Measurements from ENCODE around the gene LGR6.
"Not testable (repeated sequence)": the region's sequence is repeated elsewhere in the genome, so short reads cannot be mapped to it uniquely, and the experiment has no call there.

The LGR6 gene

DNA sequence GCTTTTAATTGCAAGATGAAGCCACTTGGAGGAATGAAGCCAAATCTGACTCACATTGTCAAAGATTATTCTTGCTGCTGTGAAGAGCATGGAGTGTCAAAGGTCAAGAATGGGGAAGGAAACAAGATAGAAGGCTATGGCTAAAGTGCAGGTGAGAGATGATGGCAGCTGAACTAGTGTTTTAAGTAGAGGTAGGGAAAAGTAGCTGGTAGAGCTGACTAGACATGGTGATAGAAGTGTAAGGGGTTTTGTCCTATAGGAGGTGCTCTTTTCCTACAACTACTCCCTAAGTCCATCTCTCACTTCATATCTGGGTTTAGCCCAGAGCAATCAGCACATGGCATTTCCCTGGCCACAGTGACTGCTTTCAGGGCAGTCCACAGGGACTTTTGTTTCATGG, 136.3 kb downstream of the LGR6 start:
- no peak for DNase-seq (ENCODE audit: low read depth)

DNA sequence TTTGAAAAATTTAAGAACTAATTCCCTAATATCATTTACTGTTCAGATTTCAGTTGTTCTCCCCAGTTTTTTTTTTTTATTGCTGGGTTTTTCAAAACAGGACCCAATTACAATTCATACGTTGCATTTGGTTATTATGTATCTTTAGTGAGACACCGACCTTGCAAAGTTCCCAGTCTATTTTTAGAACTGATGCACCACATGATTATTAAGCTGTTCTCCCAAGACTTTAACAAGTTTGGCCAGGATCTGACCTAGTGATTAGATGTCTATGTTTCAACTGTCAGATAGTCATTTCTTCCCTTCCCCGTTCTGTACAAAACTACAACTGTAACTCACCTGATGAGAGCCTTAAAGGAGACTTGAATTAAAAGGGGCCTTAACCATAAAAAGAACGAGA, 140.3 kb downstream of the LGR6 start:
- DNase-seq (ENCODE audit: low read depth) = no peak

DNA sequence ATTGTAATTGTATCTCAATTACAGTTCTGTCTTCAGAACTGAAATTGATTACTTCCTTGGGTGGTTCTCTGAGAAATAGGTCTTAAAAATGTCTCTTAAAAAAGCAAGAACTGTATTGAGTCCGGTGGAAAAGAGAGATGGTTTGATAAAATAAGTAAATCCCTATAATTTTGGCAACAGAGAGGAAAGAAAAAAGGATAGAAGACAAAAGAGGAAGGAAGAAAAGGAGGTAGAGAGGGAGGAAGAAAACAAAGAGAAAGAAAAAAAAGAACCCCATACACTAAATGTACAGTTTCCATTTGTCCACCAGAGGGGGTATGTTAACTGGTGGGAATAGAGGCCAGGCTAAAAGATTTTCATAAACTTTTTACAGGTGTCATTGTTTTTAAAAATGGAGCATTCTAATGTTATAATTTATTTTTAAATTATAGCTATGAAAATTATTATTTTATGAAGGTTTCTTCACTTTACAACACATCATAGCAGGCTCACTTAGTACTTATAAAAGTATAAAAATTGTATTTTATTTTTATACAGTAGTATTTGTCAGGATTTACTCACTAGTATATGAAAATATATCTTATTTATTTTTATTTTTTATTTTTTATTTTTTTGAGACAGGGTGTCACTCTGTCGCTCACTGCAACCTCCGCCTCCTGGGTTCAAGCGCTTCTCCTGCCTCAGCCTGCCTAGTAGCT, 150.2 kb downstream of the LGR6 start:
- peak; percentile 36 for DNase-seq (ENCODE audit: low read depth)

DNA sequence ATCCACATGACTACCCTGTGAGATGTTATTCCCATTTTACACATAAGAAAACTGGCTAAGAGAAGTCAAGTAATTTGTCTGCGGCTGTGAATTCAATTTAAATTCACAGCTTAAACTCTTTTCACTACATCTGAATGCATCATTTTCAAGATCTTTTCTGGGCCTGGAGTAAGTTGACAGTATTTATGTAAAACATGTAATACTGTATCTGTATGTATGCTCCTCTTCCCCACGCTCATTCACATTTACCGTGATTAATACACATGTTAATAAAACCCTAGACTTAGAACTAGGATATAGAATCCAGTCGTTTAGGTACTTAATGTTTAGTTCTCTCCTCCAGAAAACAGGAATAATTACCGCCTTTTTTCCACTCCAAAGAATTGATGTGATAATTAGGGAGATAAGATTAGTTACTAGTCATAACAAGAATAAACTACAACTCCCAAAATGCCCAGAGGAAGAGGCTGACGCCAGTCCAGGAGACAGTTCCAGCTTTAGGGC, 154.5 kb downstream of the LGR6 start:
- DNase-seq (ENCODE audit: low read depth) = no peak

DNA sequence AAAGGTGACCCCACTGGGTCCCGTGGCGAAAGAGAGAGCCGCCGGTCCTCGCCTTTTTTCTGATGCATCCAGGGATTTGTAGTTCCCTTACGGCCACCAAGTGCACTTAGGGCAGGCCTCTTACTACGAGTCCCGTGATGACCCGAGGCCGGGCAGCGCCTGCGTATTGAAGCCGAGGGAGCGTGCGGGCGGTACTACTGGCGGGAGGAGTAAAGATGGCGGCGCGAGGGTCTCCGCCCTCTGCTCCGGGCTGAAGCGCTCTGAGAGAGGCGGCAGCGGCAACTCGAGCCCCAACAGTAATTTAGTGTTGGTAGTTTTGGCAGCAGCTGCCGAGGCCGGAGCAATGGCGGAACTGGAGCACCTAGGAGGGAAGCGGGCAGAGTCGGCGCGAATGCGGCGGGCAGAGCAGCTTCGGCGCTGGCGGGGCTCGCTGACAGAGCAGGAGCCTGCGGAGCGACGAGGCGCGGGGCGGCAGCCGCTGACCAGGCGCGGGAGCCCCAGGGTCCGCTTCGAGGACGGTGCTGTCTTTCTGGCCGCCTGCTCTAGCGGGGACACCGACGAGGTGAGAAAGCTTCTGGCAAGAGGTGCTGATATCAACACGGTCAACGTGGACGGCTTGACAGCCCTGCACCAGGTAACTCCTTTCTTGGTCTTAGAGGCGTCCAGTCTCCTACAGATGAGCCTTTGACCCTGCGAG, 155.1 kb downstream of the LGR6 start, which contains the start of gene PPP1R12B:
Gene PPP1R12B, plus strand, starts transcription at position 191 of the 697 bp plus-strand sequence. Its CDS starts 153 bp downstream, at position 344.
- peak; percentile 99 for DNase-seq (ENCODE audit: low read depth)

DNA sequence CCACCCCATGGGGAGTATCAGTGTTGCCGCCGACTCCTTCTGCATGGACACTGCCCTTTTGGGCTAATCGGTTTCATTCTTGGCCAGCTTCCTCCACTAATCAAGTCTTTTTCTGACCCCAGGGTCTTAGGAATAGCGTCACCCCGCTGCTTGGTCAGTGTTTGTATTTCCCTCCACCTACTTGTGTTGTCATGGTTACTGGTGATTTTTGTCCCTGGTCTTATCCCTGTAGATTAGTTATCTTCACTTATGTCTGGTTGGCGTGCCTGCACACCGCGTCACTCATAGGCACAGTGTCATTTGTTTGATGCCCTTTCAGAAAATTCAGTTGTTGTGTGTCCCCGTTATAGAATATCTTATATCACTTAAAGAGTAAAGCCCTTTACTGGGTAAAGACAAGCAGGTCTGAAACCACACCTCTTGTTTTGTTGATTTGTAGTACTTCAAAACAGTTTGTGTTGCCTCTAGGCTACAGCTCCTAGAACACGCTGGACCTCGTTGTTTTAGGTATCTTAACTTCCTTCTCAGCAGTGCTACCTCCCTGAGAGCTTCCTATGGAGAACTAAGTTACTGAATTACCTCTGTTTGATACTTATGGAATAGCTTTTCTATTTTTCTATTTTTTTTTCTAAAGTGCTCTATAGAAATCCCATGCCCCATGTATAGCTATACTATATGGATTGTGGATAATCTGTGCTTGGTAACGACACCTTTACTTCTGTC, 155.8 kb downstream of the LGR6 start:
- peak; percentile 62 for DNase-seq (ENCODE audit: low read depth)

DNA sequence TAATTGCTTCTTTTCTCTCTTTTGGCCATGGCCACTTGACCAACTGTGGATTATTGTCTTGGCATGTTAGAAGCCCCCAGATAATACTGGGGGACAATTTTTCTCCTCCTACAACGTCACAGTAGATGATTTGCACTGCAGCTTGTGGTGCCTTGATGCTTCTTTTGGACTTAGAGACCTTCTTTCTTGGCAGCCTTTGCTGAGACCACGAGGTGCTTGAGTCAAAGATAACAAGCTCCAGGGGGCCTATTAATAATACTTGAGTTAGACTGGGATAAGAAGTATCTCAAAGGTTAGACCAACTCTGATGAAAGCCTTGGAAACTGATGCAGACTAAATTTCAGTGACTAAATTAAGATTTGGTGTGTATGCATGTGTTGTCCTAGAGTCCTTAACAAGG, 158.1 kb downstream of the LGR6 start:
- no peak for DNase-seq (ENCODE audit: low read depth)

DNA sequence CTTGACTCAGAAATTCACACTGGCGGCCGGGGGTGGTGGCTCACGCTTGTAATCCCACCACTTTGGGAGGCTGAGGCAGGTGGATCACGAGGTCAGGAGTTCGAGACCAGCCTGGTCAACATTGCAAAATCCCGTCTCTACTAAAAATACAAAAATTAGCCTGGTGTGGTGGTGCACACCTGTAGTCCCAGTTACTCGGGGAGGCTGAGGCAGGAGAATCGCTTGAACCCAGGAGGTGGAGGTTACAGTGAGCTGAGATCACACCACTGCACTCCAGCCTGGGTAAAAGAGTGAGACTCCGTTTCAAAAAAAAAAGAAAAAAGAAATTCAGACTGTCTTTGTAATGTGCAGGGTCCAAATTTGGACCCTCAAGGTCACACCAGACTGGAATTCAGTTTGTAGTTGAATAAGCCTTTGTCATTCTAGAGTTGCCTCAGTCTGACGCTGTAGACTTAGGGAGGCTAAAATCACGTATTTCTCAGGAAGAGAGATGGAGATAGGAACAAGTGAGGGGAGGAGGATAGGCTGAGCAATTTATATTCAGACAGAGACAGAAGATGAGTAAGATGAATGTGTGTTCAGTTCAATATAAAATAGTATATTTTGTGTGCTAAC, 159.1 kb downstream of the LGR6 start:
- not testable (repeated sequence) for DNase-seq (ENCODE audit: low read depth)

DNA sequence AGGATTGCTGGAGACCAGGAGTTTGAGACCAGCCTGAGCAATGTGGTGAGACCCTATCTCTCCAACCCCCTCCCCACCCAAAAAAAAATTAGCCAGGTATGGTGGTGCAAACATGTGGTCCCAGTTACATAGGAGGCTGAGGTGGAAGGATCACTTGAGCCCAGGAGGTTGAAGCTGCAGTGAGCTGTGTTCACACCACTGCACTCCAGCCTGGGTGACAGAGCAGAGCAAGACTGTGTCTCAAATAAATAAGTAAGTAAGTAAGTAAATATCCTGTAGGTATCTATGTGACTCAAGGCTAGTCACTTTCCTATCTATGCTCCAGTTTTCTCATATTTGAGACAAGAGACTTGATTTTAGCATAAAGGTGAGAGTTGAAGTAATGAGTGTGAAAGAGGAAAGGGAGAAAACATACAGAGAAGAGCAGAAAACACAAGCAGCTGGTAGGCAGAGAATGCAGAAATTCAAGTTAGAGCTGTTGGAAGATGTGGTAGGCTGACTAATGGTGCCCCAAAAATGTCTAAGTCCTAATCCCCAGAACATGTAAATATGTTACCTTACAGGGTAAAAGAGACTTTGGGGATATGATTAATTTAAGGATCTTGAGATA, 162.4 kb downstream of the LGR6 start:
- no peak for DNase-seq (ENCODE audit: low read depth)

DNA sequence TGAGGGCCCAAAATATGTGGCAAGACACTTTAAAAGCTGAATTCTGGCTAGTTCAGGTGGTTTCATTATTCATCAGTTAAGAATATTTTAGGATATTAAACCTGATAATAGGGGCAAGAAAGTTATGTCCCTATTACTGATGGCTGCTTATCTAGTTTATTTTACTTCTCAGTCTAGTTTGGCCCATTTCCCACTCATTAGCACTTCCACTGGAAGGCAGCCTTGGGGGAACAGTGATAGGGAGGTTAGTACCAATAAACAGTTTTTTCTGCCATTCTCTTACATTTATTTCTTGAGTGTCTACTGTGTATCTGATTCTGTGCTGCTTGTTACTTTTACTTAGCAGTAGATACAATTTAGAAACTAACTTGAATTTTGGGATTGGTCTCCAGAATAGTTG, 163.9 kb downstream of the LGR6 start:
- DNase-seq (ENCODE audit: low read depth) = no peak

DNA sequence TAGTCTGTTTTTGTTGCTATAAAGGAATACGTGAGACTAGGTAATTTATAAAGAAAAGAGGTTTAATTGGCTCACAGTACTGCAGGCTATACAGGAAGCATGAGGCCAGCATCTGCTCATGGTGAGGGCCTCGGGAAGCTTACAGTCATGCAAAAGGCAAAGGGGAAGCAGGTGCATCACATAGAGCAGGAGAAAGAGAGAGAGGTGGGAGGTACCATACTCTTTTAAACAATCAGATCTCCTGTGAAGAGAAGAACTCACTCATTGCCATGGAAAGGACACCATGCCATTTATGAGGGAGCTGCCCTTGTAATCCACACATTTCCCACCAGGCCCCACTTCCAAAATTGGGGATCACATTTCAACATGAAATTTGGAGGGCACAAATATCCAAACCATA, 167.6 kb downstream of the LGR6 start:
- DNase-seq (ENCODE audit: low read depth) = no peak

DNA sequence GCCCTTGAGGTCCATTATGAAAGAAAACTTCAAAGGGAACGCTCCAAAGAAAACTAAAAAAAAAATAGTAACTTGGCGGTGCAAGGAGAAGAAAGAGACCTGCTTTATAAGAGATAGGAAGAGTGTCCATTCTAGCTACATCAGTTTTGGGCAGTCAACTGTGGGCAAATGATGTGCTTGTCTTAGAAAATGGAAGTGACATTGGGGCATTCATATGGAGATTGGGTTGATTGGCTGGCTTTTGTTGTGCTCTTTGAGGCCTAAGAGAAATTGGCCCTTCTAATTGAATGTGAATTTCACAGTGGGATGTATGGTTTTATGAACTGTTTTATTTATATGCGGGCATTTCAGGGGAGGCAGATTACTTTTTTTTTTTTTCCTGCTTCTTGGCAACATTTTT, 168.1 kb downstream of the LGR6 start:
- no peak for DNase-seq (ENCODE audit: low read depth)

DNA sequence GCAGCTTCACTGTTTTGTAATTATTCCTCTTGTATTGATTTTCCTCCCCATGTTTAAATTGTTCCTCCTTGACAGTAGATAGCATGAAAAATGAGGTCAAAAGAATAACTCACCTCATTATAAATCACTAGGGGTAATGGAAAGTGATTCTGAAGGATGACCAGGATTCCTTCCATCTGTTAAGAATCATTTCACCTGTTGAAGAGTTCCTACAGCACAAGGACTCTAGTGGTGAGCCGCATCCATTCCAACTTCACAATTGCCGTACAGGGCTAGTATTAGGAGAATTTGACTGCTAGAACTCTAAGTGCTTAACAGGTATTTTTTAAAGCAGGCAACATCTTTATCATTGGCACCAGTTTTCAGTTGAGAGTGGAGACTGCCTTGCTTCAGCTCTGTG, 168.6 kb downstream of the LGR6 start:
- no peak for DNase-seq (ENCODE audit: low read depth)

DNA sequence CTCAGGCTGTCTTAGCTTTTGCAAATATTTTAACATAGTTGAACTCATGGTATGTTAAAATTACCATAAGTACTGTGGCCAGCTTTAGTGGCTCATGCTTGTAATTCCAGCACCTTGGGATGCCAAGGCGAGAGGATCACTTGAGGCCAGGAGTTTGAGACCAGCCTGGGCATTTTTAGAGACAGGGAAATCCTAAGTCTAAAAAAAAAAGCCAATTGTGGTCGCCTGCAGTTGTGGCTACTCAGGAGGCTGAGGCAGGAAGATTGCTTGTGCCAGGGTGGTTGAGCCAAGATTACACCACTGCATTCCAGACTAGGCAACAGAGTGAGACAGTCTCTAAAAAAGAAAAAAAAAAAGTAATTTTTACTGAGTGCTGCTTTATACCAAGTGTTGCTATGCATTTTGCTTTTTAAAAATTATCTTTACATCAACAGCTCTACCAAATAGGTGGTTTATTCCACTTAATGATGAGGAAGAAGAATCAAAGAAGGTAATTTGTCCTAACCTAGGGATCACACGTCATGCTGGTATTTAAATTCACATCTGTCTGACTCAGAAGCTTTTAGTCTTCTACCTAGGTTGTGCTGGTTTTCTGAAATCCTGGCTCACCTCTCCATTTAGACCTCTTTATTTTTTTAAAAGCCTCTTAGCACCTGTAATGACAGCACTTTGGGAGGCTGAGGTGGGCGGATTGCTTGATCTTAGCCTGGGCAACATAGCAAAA, 171.7 kb downstream of the LGR6 start:
- no peak for DNase-seq (ENCODE audit: low read depth)

DNA sequence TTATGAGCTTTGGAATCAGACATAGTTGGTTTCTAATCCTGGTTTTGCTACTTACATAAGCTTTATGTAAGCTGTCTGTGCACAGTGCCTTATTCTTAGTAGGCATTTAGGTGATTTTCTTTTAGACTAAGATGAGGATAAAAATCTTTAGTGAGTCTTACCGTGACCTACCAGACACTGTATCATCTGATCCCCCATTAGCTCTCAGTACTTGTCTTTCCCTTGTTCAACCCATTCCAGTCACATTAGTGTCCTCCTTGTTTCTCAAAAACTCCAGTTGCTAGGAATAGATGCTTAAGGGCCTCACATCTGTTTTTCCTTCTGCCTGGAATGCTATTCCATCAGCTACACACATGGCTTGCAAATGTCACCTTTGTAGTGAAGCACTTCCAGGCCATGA, 173.7 kb downstream of the LGR6 start:
- DNase-seq (ENCODE audit: low read depth) = no peak

Data from stromal cell of bone marrow (primary cell).